ENCODE measurements around the gene TNFSF10. TPM values are rescaled to one million over a fixed set of nuclear protein-coding genes. Genes with fewer than 3 reads are reported as not detected.

TNFSF10 gene
- polyA plus RNA-seq, 1 of the 3 experiments (the other 2 are of a cell fraction), result 0.10 TPM

DNA sequence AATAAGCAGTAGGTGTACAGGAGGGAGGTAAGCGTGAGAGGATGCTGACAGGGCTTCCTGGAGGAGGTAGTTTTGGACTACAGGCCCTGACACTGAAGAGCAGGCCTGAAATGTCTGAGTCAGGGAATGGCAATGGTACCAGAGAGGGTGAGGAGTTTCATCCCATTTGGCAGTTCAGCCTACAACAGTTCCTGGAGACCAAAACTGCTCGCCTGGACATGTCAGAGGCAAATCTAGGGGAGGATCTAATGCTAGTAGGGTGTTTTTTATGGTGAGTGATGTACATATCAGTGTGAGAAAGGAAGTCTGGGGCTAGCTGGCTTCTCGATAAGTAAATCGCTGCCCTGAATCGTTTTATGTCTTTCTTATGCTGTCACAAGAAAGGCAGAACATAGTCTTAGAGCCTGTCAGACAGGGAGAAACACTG, 13.8 kb upstream of the TNFSF10 start:
- Histone ChIP-seq H3F3A (replicated peaks; ENCODE audit: insufficient read depth) (peaks cover 16% of the 10 kb centered on the region), H3K79me2 (ENCODE audit: insufficient read depth) (no peaks in the 10 kb centered on the region), H3K9me2 (no peaks in the 10 kb centered on the region), H3K4me3 (ENCODE audit: low read depth in 2 of 2, low read length in 1 of 2) (no peak overlapping the region), H3K36me3 (replicated peaks in 1 of 2; ENCODE audit: control insufficient read depth in 1 of 2, insufficient read depth in 2 of 2, low read length in 1 of 2) (no peaks in the 10 kb centered on the region), H3K4me1 (ENCODE audit: control insufficient read depth in 1 of 2, insufficient read depth in 2 of 2, low read depth in 1 of 2, low read length in 1 of 2) (peaks cover 0 to 4% of the 10 kb centered on the region in 2 experiments; a peak in 2 of 4 replicates), H3K9ac (no peak overlapping the region), H3K27me3 (ENCODE audit: insufficient read depth) (no peaks in the 10 kb centered on the region), H3K9me3 (no peaks in the 10 kb centered on the region), H4K20me1 (ENCODE audit: insufficient read depth) (no peaks in the 10 kb centered on the region), H3K27ac (ENCODE audit: low read depth in 2 of 2, low read length in 1 of 2) (no peak overlapping the region), H3K4me2 (no peak overlapping the region), H2AFZ (ENCODE audit: low read depth) (no peak overlapping the region)
- DNase-seq, result no peak
- CTCF ChIA-PET, result no interaction called here
- 84% methylated on average over 5 of the region's 5 CpGs for WGBS (ENCODE audit: low lambda C conversion rate)
- TF ChIP-seq, protein P1, sequence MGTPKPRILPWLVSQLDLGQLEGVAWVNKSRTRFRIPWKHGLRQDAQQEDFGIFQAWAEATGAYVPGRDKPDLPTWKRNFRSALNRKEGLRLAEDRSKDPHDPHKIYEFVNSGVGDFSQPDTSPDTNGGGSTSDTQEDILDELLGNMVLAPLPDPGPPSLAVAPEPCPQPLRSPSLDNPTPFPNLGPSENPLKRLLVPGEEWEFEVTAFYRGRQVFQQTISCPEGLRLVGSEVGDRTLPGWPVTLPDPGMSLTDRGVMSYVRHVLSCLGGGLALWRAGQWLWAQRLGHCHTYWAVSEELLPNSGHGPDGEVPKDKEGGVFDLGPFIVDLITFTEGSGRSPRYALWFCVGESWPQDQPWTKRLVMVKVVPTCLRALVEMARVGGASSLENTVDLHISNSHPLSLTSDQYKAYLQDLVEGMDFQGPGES (IDR thresholded peaks at IDR 0.05; ENCODE audit: low read depth, low read length), result no peak
- TF ChIP-seq RCOR1 (IDR thresholded peaks at IDR 0.05; ENCODE audit: low read length) (no peak), JUND (IDR thresholded peaks at IDR 0.05) (no peak), SMC3 (IDR thresholded peaks at IDR 0.05; ENCODE audit: low read depth, low read length) (no peak), MEF2A (IDR thresholded peaks at IDR 0.05; ENCODE audit: borderline replicate concordance, low read depth) (no peak), RFX5 (IDR thresholded peaks at IDR 0.05; ENCODE audit: low read length) (no peak)
- TF ChIP-seq, protein P2, sequence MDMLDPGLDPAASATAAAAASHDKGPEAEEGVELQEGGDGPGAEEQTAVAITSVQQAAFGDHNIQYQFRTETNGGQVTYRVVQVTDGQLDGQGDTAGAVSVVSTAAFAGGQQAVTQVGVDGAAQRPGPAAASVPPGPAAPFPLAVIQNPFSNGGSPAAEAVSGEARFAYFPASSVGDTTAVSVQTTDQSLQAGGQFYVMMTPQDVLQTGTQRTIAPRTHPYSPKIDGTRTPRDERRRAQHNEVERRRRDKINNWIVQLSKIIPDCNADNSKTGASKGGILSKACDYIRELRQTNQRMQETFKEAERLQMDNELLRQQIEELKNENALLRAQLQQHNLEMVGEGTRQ (IDR thresholded peaks at IDR 0.05; ENCODE audit: borderline replicate concordance, low read depth, low read length), result no peak
- POLR2A ChIA-PET, result no interaction called here

DNA sequence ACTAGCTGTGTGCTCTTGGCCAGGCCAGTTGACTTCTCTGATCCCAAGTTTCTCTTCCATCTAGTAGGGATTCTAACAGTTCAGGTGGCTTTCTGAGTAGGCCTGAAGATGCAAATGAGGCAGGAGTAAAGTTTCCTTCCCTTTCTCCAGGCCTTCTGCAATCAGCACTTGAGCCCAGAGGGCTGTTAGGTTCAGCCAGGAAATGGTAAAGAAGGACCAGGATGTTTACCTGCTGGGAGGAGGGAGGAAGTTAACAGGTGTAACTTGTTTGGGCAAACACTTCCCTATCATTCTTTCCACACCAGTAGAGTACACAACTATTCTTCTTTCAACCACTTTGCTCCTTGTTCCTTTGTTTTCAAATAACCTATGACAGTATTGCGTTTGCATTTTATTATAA, 13.3 kb upstream of the TNFSF10 start:
- ChIA-PET POLR2A (no interaction called here), CTCF (no interaction called here)
- no peaks in the 10 kb centered on the region for H4K20me1 ChIP-seq (ENCODE audit: insufficient read depth)
- H3K9me3 ChIP-seq, result no peaks in the 10 kb centered on the region
- H3K36me3 ChIP-seq (replicated peaks in 1 of 2; ENCODE audit: control insufficient read depth in 1 of 2, insufficient read depth in 2 of 2, low read length in 1 of 2), result no peaks in the 10 kb centered on the region
- H3K4me2 ChIP-seq, result no peak overlapping the region
- H3F3A ChIP-seq (replicated peaks; ENCODE audit: insufficient read depth), result peaks cover 11% of the 10 kb centered on the region
- no peaks in the 10 kb centered on the region; a peak in 1 of 4 replicates for H3K4me1 ChIP-seq (ENCODE audit: control insufficient read depth in 1 of 2, insufficient read depth in 2 of 2, low read depth in 1 of 2, low read length in 1 of 2)
- no peaks in the 10 kb centered on the region for H3K9me2 ChIP-seq
- no peak for DNase-seq
- H3K27me3 ChIP-seq (ENCODE audit: insufficient read depth), result no peaks in the 10 kb centered on the region
- WGBS (ENCODE audit: low lambda C conversion rate), result 90% methylated on average over 1 of the region's 1 CpG
- no peak overlapping the region for H3K9ac ChIP-seq
- H3K4me3 ChIP-seq (ENCODE audit: low read depth in 2 of 2, low read length in 1 of 2), result no peak overlapping the region
- H2AFZ ChIP-seq (ENCODE audit: low read depth), result no peak overlapping the region
- TF ChIP-seq, protein P1 (IDR thresholded peaks at IDR 0.05; ENCODE audit: low read depth, low read length), result no peak
- no peak for TF ChIP-seq RCOR1 (IDR thresholded peaks at IDR 0.05; ENCODE audit: low read length)
- TF ChIP-seq NFIC (IDR thresholded peaks at IDR 0.05; ENCODE audit: borderline replicate concordance), result no peak
- TF ChIP-seq, protein P2 (IDR thresholded peaks at IDR 0.05; ENCODE audit: borderline replicate concordance, low read depth, low read length), result no peak
- no peak for TF ChIP-seq RXRA (IDR thresholded peaks at IDR 0.05; ENCODE audit: borderline replicate concordance, low read depth)
- TF ChIP-seq, protein P3, sequence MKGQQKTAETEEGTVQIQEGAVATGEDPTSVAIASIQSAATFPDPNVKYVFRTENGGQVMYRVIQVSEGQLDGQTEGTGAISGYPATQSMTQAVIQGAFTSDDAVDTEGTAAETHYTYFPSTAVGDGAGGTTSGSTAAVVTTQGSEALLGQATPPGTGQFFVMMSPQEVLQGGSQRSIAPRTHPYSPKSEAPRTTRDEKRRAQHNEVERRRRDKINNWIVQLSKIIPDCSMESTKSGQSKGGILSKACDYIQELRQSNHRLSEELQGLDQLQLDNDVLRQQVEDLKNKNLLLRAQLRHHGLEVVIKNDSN (IDR thresholded peaks at IDR 0.05; ENCODE audit: borderline replicate concordance, low read depth), result no peak
- TF ChIP-seq CHD2 (IDR thresholded peaks at IDR 0.05; ENCODE audit: low read length, partially characterized antibody), result no peak
- H3K27ac ChIP-seq (ENCODE audit: low read depth in 2 of 2, low read length in 1 of 2), result no peak overlapping the region
- no peaks in the 10 kb centered on the region for H3K79me2 ChIP-seq (ENCODE audit: insufficient read depth)
